Lower leg skin (tissue), 3 donors: Measurements from ENCODE around the gene SLC19A3.

Source experiments
- POLR2A ChIP-seq, 2 donors: fragments of 450-650 bp; IDR thresholded peaks; one replicate each; pipeline ENCODE4 v1.6.1; 2016 to 2017; ENCODE audit warnings: antibody characterized with exemption in 2 of 2, mild to moderate bottlenecking in 1 of 2, moderate library complexity in 1 of 2
- TF ChIP-seq, protein P1 (sequence below), 3 donors: fragments of 450-650 bp; IDR thresholded peaks; one replicate each; pipeline ENCODE4 v1.5.1; 2016; ENCODE audit warnings: antibody characterized with exemption in 3 of 3, mild to moderate bottlenecking in 3 of 3, moderate library complexity in 2 of 3

DNA sequence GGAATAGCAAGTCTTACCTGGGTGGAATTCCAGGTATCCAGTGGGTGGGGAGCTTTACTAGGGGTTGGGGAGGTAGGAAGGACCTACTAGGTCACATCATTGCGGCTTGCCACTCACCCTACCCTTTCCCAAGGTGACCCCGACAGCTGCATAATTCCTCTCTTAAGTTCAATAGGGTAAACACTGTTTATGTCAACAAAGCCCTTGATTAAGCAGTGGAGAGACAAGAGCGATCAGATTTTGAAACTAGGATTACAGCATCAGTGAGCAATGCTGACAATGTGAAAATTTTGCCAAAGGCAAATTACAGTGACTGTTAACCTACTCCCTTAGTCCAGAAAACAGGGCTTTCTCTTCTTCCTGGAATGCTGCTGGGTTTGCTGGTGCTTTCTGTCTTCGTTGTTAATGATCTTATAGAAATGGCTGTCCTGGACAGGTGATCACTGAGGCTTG, 14.5 kb downstream of the SLC19A3 start:
- TF ChIP-seq POLR2A (IDR thresholded peaks at IDR 0.05) = no peak
- TF ChIP-seq, protein P1, sequence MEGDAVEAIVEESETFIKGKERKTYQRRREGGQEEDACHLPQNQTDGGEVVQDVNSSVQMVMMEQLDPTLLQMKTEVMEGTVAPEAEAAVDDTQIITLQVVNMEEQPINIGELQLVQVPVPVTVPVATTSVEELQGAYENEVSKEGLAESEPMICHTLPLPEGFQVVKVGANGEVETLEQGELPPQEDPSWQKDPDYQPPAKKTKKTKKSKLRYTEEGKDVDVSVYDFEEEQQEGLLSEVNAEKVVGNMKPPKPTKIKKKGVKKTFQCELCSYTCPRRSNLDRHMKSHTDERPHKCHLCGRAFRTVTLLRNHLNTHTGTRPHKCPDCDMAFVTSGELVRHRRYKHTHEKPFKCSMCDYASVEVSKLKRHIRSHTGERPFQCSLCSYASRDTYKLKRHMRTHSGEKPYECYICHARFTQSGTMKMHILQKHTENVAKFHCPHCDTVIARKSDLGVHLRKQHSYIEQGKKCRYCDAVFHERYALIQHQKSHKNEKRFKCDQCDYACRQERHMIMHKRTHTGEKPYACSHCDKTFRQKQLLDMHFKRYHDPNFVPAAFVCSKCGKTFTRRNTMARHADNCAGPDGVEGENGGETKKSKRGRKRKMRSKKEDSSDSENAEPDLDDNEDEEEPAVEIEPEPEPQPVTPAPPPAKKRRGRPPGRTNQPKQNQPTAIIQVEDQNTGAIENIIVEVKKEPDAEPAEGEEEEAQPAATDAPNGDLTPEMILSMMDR (IDR thresholded peaks at IDR 0.05) = no peak
